GM18499 (cell line): ENCODE data around the gene PREX1.

ENCODE experiments used
- ATAC-seq: cut with Tn5 transposase; IDR thresholded peaks from one replicate; pipeline ENCODE4 v1.9.1; 2021; ENCODE audit warnings: moderate number of reproducible peaks; ENCODE audit not compliant: insufficient read depth, unreplicated experiment

PREX1 gene

DNA sequence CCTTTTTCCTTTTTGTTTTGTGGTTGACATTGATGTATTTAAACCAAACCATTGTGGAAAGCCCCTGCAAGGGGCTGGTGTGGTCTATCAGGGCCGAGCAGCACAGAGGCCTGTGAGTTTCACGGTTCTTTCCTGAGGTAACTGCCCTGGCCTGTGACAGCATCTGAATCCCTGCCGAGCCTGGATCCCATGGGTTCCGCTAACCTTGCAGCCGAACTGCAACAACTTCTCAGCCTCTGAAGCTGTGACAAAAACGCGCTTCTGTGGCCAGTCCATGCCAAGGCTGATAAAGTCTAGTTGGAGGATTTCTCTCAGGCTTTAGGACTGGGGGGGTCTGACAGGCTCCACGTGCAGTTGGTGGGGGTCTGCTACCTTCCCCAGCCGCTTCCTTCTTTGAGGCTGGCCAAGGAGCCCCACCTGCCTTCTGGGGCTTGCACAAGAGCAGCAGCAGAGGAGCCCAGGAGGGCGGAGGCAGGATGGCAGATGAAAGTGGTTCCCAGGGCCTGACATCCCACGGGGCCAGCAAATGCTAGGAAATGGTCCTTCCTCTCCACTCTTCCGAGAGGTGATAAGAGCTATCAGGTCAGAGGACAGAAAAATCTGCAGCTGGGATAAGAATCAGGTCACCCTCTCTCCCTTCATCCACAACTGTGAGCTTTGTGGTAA lies 150.9 kb downstream of the PREX1 start:
- no peak for ATAC-seq

DNA sequence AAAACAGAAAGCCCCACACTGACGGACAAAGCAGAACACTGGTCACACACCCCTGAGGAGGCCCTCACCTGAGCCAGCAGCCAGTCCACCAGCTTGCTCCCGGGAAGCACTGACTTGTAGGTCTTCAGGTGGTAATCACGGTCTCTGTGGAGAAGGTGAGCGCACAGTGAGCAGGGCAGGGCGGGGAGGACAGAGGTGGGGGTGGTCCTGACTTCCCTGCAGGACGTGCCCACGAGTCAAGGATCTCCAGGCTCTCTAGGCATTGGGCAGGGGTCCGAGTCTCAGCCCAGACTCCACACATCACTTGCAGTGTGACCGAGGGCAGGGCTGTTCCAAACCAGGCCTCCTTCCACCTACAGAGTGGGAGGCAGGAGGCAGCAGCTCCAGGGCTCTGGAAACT lies 151.7 kb downstream of the PREX1 start:
- ATAC-seq = no peak

DNA sequence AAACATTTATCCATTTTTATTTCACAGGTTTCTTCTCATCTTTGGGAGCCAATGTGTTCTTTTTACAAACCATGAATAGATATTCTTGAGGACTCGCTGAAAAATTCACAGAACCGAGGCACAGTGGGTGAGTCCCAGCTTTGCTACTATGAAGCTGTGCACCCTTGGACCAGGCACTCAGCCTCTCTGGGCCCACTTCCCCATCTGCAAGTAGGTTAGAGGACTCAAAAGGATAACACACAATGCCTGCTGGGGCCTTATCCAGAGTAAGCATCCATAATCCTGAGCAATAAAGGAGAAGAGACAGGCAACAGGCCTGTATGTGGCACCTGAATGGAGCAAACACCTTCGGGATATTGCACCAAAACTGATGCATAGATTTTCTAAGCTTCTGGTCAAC lies 153.3 kb downstream of the PREX1 start:
- no peak for ATAC-seq

GRCh38 chr20:48673507-48673906 lies 154.3 kb downstream of the PREX1 start:
- ATAC-seq = no peak

GRCh38 chr20:48672324-48672723 lies 155.5 kb downstream of the PREX1 start:
- no peak for ATAC-seq

DNA sequence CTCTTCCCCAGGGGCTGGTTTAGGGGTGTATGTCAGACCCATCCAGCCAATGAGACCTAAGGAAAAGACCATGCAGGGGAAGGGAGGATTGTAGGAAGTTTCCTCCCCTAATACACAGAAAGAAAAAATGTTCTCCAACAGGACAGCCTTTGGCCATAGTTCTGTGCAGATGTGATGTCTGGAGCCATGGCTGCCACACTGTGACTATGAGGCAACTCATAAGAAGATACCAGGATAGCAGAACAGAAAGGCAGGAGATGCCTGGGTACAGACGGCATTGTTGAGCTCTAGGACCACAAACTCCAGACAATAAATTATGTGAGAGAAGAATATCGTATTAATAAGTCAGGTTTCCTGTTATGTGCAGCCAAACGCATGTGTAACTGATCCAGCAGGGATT lies 156.7 kb downstream of the PREX1 start:
- ATAC-seq = no peak

DNA sequence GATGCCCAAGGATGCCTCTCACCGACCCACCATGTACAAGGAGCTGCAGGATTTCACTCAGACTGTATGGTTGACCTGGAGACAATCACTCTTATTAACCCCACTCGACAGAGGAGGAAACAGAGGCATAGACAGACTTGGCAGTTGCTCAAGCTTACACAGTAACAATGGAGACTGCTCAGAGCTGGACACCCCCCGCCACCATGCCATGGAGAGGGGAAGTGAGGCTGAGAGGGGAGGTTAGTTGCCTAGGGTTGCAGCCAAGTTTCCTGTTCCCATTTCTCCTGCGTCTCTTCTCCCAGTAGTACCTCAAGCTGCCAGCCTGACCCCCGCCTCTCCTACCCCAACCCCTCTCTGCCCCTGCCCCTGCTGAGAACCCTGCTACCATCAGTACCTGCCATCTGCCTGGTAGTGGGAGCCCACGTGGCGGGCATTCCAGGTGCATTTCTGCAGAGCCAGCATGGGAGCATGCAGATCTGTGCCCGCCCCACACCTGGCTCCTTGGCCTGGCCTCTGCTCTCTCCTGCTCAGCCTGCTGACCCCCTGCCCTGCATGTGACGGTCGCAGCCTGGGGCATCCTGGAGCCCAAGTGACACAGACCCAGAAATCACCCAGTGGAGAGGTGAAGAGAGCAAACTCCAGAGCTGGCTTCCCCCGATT lies 157.7 kb downstream of the PREX1 start:
- ATAC-seq = no peak

- ATAC-seq = no peak
Measured at GRCh38 chr20:48668451-48668946, 159.3 kb downstream of the PREX1 start.

DNA sequence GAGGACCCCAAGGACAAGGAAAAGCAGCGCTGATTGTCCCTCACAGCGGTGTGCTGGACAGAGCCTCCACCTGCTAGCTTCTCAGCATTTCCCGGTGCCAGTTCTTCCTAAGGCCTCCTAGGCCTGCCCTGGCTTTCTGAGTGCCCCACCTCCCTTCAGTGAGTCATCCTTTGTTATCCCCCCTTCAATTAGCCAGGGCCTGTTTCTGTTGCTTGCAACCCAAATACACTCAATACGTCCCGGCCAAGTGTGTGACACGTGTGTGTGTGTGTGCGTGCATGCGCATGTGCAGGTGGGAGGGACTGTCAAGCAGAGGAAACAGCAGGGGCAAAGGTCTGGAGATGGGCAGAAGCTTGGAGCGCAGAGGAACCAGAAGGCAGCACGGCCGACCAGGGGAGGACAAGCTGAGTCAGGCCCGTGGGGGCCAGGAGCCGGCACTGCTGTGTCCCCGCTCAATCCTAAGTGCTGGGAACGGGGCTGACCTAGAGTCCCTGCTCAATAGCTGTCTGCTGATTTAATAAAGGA lies 159.8 kb downstream of the PREX1 start:
- no peak for ATAC-seq

GRCh38 chr20:48667481-48667880 lies 160.3 kb downstream of the PREX1 start:
- ATAC-seq = no peak

DNA sequence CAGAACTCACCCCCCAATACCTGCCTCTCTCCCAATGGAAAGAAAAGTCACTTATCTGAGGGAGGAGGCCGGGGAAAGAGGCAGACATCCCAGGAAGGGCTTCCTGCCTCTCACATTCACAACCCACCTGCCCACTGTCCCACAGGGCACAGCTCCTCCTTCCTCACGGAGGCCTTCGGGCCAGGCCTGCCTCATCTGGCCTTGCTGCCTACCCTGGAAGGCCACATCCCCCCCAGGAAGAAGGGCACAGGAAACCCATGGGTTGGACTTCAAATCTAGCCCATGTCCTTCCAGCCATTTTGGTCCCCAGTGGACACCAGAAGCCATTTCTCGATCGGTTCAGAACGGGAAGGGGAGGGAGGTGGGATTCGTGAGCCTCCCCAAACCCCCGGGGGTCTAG lies 162.0 kb downstream of the PREX1 start:
- ATAC-seq = no peak

- no peak for ATAC-seq
Measured at GRCh38 chr20:48662711-48663110, 165.1 kb downstream of the PREX1 start.

GRCh38 chr20:48661575-48662455 lies 166.0 kb downstream of the PREX1 start:
- ATAC-seq = no peak

- no peak for ATAC-seq
Measured at GRCh38 chr20:48660788-48661187, 167.0 kb downstream of the PREX1 start.

DNA sequence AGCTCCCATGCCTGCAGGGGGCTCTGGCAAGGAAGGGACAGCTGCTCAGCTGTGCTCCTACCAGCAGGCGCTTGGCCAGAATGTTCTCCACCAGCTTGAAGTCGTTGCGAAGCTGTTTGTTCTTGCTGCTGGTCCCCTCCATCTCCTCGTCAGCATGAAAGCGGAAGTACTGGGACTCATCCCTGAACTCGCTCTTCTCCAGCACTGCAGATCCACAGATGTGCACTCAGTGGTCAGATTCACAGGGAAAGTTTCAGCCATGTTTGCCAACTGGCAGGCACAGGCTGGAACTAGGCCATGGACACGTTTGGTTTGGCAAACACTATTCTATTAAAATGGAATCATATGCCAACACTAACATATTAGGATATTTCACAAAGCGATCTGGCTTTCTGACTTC lies 167.9 kb downstream of the PREX1 start:
- ATAC-seq = no peak

DNA sequence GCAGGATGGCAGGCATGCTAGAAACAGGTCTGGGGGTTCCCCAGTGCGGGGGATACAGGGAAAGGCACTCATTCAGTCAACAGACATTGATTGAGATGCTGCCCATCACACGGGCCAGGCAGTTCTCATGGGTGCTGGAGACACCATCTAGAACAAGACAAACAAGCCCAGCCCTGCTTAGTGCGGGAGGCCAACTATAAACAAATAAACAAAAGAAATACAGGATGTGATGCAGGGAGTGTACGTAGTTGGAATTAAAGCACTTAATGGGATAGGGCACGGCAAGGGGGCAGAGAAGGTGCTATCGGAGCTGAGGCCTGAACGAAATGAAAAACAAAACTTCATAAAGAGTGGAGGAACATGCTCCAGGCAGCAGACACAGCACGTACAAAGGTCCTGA lies 169.3 kb downstream of the PREX1 start:
- ATAC-seq = no peak

DNA sequence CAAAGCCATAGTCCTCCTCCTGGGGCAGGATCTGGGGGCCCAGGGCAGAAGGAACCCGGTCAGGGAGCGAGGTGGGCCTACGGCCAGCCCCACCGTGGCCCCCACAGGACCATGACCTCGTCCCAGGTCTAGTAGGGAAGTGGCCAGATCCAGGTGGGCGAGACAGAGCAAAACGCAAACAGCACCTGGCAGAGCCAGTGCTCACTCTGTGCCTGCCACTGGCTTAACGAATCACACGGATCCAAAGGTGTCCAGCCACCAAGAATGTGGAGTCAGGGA lies 169.7 kb downstream of the PREX1 start:
- no peak for ATAC-seq

GRCh38 chr20:48657426-48658197 lies 170.2 kb downstream of the PREX1 start:
- no peak for ATAC-seq

DNA sequence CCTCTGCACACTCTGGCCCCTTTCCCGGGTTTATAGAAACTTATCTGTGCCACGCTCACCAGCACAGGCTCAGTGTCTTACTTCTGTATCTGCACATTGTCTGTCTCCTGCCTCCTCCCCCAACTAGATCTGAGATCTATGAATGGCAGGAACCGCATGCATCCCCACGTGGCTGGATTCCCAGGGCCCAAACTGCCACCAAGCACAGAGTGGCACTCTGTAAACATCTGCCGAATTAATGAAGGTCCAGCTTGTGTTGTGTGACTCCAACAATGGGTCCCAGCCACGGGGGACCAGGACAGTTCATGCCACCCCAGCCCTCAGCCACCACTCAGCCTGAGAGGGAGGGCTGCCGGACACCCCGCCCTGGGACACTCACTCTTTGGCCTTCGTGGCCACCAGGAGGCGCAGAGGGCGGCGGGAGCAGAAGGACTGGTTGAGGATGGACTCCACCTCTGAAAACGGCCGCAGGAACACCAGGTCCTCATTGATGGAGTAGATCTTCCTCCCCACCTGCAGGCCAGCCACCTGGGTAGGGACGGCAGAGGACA lies 171.1 kb downstream of the PREX1 start:
- ATAC-seq = no peak

GRCh38 chr20:48656137-48656536 lies 171.7 kb downstream of the PREX1 start:
- no peak for ATAC-seq
